WTC11 (cell line): ENCODE measurements around the gene CAMTA1. TPM values are rescaled to one million over a fixed set of nuclear protein-coding genes. Genes with fewer than 3 reads are reported as not detected.

ENCODE experiments used
- ATAC-seq: fragments of 200-7000 bp; cut with Tn5 transposase; 2 replicates; pipeline ENCODE4 v1.10.0; 2021; ENCODE audit warnings: mild to moderate bottlenecking, moderate library complexity
- CTCF ChIA-PET: fragments of 300-600 bp; sonication (Branson Sonifier 250); formaldehyde crosslinking; loops from one replicate; lab custom pipeline; 2021; ENCODE audit warnings: antibody characterized with exemption; lab: Charles Lee
- POLR2A ChIA-PET: fragments of 350-600 bp; sonication (Branson Sonifier 250); formaldehyde crosslinking; loops from one replicate; lab custom pipeline; 2021; ENCODE audit warnings: antibody characterized with exemption; lab: Charles Lee
- DNase-seq: peaks from one replicate; pipeline ENCODE4 v3.0.0; 2021; ENCODE audit warnings: low spot score
- H3K27ac Mint-ChIP-seq: 2 replicates; pipeline ENCODE4 v1.8.0; 2021; ENCODE audit warnings: mixed read lengths
- H3K27me3 Mint-ChIP-seq: 2 replicates; pipeline ENCODE4 v1.8.0; 2021; ENCODE audit warnings: low read depth, mild to moderate bottlenecking, moderate library complexity, mixed read lengths
- H3K36me3 Mint-ChIP-seq: 2 replicates; pipeline ENCODE4 v1.8.0; 2021; ENCODE audit warnings: mixed read lengths
- H3K4me1 Mint-ChIP-seq: 2 replicates; pipeline ENCODE4 v1.8.0; 2022; ENCODE audit warnings: mixed read lengths
- H3K4me3 Mint-ChIP-seq: 2 replicates; pipeline ENCODE4 v1.8.0; 2021; ENCODE audit warnings: mild to moderate bottlenecking, moderate library complexity, mixed read lengths
- H3K9me3 Mint-ChIP-seq: 2 replicates; pipeline ENCODE4 v1.8.0; 2021; ENCODE audit warnings: mixed read lengths
- AFF4 ChIP-seq: sonication (generic); formaldehyde crosslinking; IDR thresholded peaks from 2 replicates; pipeline ENCODE4 v1.8.1; 2023; ENCODE audit warnings: mild to moderate bottlenecking, missing genetic modification reagents, borderline replicate concordance
- ARID4B ChIP-seq: sonication (generic); formaldehyde crosslinking; IDR thresholded peaks from 2 replicates; pipeline ENCODE4 v1.8.0; 2023; ENCODE audit warnings: missing genetic modification reagents, mild to moderate bottlenecking, borderline replicate concordance
- ATF6 ChIP-seq: sonication (generic); formaldehyde crosslinking; IDR thresholded peaks from 2 replicates; pipeline ENCODE4 v1.8.1; 2023; ENCODE audit warnings: mild to moderate bottlenecking, missing genetic modification reagents
- CREB1 ChIP-seq: sonication (generic); formaldehyde crosslinking; IDR thresholded peaks from 2 replicates; pipeline ENCODE4 v1.8.0; 2023; ENCODE audit warnings: mild to moderate bottlenecking, missing genetic modification reagents
- CREM ChIP-seq: sonication (generic); formaldehyde crosslinking; IDR thresholded peaks from 2 replicates; pipeline ENCODE4 v1.8.1; 2022; ENCODE audit warnings: mild to moderate bottlenecking, missing genetic modification reagents, moderate library complexity
- CTCF ChIP-seq: fragments of 200-600 bp; IDR thresholded peaks from 2 replicates; pipeline ENCODE4 v1.8.0; 2022; ENCODE audit warnings: antibody characterized with exemption
- HMGXB4 ChIP-seq: sonication (generic); formaldehyde crosslinking; IDR thresholded peaks from 2 replicates; pipeline ENCODE4 v1.8.1; 2023; ENCODE audit warnings: mild to moderate bottlenecking, moderate library complexity, missing genetic modification reagents
- IRF1 ChIP-seq: sonication (generic); formaldehyde crosslinking; IDR thresholded peaks from 2 replicates; pipeline ENCODE4 v1.8.0; 2023; ENCODE audit warnings: missing genetic modification reagents
- OVOL2 ChIP-seq: fragments of 250-450 bp; sonication (Bioruptor Pico); IDR thresholded peaks from 2 replicates; pipeline ENCODE4 v1.9.0; 2021; ENCODE audit warnings: mild to moderate bottlenecking, borderline replicate concordance
- SMAD4 ChIP-seq: sonication (generic); formaldehyde crosslinking; IDR thresholded peaks from 2 replicates; pipeline ENCODE4 v1.8.0; 2022; ENCODE audit warnings: mild to moderate bottlenecking, missing genetic modification reagents
- STAT6 ChIP-seq: sonication (generic); formaldehyde crosslinking; conservative IDR thresholded peaks from 2 replicates; pipeline ENCODE4 v1.8.1; 2023; ENCODE audit warnings: mild to moderate bottlenecking, low read depth, missing genetic modification reagents, moderate library complexity
- TEAD4 ChIP-seq: sonication (generic); formaldehyde crosslinking; IDR thresholded peaks from 2 replicates; pipeline ENCODE4 v1.8.0; 2022; ENCODE audit warnings: mild to moderate bottlenecking, missing genetic modification reagents
- ZNF138 ChIP-seq: sonication (generic); formaldehyde crosslinking; conservative IDR thresholded peaks from 2 replicates; pipeline ENCODE4 v1.8.1; 2022; ENCODE audit warnings: mild to moderate bottlenecking, moderate library complexity, missing genetic modification reagents
- ZNF317 ChIP-seq: sonication (generic); formaldehyde crosslinking; IDR thresholded peaks from 2 replicates; pipeline ENCODE4 v1.8.1; 2023; ENCODE audit warnings: low read depth, mild to moderate bottlenecking, moderate library complexity, missing genetic modification reagents, borderline replicate concordance
- total RNA-seq: library from RNA; stranded (reverse); gene quantifications from 3 replicates; pipeline ENCODE4 v1.2.3, GENCODE V29; 2021

The CAMTA1 gene
- total RNA-seq, 1 experiment from 2014 or later = 86.4 TPM

GRCh38 chr1:6971699-6972098 is 186.4 kb downstream of the CAMTA1 start (continued):
- TF ChIP-seq ARID4B (CRISPR knock-in tag) = no peak
- TF ChIP-seq CREM (CRISPR knock-in tag) = no peak
- no peak for TF ChIP-seq STAT6 (CRISPR knock-in tag)
- TF ChIP-seq HMGXB4 (CRISPR knock-in tag) = no peak
- no peak for TF ChIP-seq CTCF
- no peak for TF ChIP-seq TEAD4 (CRISPR knock-in tag)
- TF ChIP-seq OVOL2 (CRISPR knock-in tag) = no peak
- TF ChIP-seq SMAD4 (CRISPR knock-in tag) = no peak
- no peak for TF ChIP-seq ZNF317
- TF ChIP-seq IRF1 (CRISPR knock-in tag) = no peak

GRCh38 chr1:6972399-6972798 is 187.1 kb downstream of the CAMTA1 start:
- POLR2A ChIA-PET = no interaction called here
- DNase-seq (no peak), ATAC-seq (no peak)
- H3K9me3 Mint-ChIP-seq = no peaks in the 10 kb centered on the region; the same call in 1 of the 2 replicates
- peaks cover 21% of the 10 kb centered on the region for H3K4me1 Mint-ChIP-seq
- no peak overlapping the region for H3K4me3 Mint-ChIP-seq
- CTCF ChIA-PET = no interaction called here
- no peaks in the 10 kb centered on the region for H3K36me3 Mint-ChIP-seq
- no peak for TF ChIP-seq CREB1 (CRISPR knock-in tag)
- TF ChIP-seq ATF6 (CRISPR knock-in tag) = no peak
- TF ChIP-seq ZNF138 (CRISPR knock-in tag) = no peak
- TF ChIP-seq AFF4 (CRISPR knock-in tag) = no peak
- H3K27ac Mint-ChIP-seq = no peak overlapping the region
- no peaks in the 10 kb centered on the region for H3K27me3 Mint-ChIP-seq
